Suppressor macrophage treated with lipopolysaccharide for 1 hour (primary cell): ENCODE data around the gene EIPR1.
"Not testable (repeated sequence)": the region's sequence is repeated elsewhere in the genome, so short reads cannot be mapped to it uniquely, and the experiment has no call there.

Source experiments
- DNase-seq, 3 donors: peaks; one replicate each; pipeline ENCODE4 v3.0.0-alpha.2; 2020 to 2022

Gene EIPR1

GRCh38 chr2:3285901-3286645, 91.5 kb downstream of the EIPR1 start:
- no peak for DNase-seq

GRCh38 chr2:3284657-3285630, 92.7 kb downstream of the EIPR1 start:
- DNase-seq: no peak

- not testable (repeated sequence) for DNase-seq
Observed at GRCh38 chr2:3283876-3284656, 93.6 kb downstream of the EIPR1 start.

- DNase-seq: no peak
Observed at GRCh38 chr2:3283206-3283605, 94.4 kb downstream of the EIPR1 start.

GRCh38 chr2:3282056-3282998, 95.3 kb downstream of the EIPR1 start:
- no peak for DNase-seq

- DNase-seq: no peak
Observed at GRCh38 chr2:3280683-3281520, 96.7 kb downstream of the EIPR1 start.

- no peak for DNase-seq
Observed at GRCh38 chr2:3280197-3280596, 97.4 kb downstream of the EIPR1 start.

GRCh38 chr2:3279236-3279960, 98.2 kb downstream of the EIPR1 start:
- no peak for DNase-seq

- no peak for DNase-seq
Observed at GRCh38 chr2:3278521-3279218, 98.9 kb downstream of the EIPR1 start.

- no peak for DNase-seq
Observed at GRCh38 chr2:3277748-3278520, 99.7 kb downstream of the EIPR1 start.

- DNase-seq: no peak
Observed at GRCh38 chr2:3277050-3277747, 100.4 kb downstream of the EIPR1 start.

- no peak for DNase-seq
Observed at GRCh38 chr2:3272761-3273160, 104.9 kb downstream of the EIPR1 start.

- DNase-seq: no peak
Observed at GRCh38 chr2:3270095-3270478, 107.5 kb downstream of the EIPR1 start.

GRCh38 chr2:3269425-3270094, 108.1 kb downstream of the EIPR1 start:
- DNase-seq: no peak

GRCh38 chr2:3268705-3269029, 109.0 kb downstream of the EIPR1 start:
- DNase-seq: no peak

GRCh38 chr2:3267869-3268704, 109.5 kb downstream of the EIPR1 start:
- no peak for DNase-seq
